Measurements from ENCODE around the gene POLL.

The POLL gene

DNA sequence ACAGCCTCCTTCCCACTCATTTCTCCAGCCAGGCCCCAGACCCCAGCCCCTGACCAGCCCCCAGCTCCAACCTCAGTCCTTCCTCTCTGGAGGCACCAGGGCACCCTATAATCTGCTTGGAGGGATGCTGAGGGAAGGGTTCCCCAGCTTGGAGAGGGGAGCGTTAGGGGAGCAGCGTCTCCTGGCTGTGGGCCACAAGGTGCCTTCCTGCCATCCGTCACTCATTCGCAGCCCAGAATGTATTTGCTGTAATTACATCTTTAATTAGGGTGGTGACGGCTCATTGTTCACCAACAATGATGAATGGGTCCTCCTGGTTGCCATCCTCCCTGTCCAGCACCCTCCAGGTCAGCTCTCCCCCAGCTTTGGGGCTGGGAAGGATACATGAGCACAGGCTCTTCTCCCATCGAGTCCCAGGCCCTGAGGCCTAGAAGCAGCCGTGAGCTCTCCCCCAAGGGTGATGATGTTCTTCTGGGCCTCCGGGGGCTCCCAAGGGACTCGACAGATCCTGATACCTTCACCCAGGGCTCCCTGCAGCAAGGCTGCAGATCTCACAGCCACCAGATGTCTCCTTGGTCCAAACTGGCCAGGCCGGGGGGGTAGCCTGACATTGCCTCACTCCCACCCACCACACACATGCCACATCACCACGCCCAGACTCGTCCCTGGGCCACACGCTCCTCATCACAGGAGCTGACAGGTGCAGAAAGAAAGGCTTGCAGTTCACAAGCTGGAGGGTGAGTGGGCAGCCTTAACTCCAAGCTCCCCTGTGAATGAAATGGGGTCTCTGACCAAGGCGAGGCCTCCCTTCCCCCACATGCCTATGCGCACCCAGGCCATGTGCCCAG, 26.8 kb downstream of the POLL start:
- H3K27ac ChIP-seq: no peak overlapping the region
- in situ Hi-C loops (cut with HindIII; ENCODE audit: low pct_ligation_motif_present, low sequenced_read_pairs): no loop called here
- no peak for DNase-seq
- TF ChIP-seq, protein P1, sequence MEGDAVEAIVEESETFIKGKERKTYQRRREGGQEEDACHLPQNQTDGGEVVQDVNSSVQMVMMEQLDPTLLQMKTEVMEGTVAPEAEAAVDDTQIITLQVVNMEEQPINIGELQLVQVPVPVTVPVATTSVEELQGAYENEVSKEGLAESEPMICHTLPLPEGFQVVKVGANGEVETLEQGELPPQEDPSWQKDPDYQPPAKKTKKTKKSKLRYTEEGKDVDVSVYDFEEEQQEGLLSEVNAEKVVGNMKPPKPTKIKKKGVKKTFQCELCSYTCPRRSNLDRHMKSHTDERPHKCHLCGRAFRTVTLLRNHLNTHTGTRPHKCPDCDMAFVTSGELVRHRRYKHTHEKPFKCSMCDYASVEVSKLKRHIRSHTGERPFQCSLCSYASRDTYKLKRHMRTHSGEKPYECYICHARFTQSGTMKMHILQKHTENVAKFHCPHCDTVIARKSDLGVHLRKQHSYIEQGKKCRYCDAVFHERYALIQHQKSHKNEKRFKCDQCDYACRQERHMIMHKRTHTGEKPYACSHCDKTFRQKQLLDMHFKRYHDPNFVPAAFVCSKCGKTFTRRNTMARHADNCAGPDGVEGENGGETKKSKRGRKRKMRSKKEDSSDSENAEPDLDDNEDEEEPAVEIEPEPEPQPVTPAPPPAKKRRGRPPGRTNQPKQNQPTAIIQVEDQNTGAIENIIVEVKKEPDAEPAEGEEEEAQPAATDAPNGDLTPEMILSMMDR (IDR thresholded peaks at IDR 0.05; ENCODE audit: low read depth, low read length, missing control alignments): no peak
- H3K36me3 ChIP-seq (replicated peaks): no peaks in the 10 kb centered on the region
- no peaks in the 10 kb centered on the region for H3K27me3 ChIP-seq (replicated peaks)
- H3K4me3 ChIP-seq (ENCODE audit: low read depth, low read length): no peak overlapping the region

DNA sequence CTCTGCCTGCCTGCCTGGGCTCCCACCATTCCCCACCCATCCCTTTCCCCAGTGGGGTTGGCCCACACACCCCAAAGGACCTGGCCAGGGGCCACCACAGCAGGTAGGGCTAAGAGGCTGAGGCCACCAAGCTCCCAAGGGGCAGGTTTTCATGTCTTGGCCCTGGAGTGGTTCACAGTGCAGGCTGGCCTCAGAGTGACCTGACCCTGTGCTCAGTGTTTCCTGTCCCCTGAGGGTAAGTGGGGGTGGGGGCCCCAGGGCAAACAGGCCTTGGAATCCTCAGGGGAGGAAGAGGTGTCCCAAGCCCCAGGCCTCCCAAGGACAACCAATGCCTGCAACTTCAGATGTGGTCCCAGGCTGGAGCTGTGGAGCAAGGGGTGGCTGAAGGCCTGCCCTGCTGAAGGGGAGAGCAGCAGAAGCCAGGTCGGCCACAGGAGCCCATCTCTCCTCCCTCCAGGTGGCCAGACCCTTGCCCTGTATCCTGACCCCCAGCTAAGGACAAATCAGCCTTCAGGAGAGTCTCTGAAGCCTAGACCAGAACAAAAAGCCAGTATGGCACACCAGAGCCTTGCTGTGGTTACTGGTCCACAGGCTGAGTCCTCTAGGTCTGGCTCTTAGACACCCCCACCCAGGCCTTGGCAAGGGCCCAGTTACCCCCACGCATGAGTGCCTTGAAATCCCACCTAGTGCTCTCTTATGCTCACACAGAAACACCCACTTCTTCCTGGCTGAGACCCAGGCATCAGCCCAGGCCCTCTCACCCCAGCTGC, 27.6 kb downstream of the POLL start:
- H3K36me3 ChIP-seq (replicated peaks): no peaks in the 10 kb centered on the region
- H3K27me3 ChIP-seq (replicated peaks): no peaks in the 10 kb centered on the region
- H3K4me3 ChIP-seq (ENCODE audit: low read depth, low read length): no peak overlapping the region
- no peak overlapping the region for H3K27ac ChIP-seq
- in situ Hi-C loops (cut with HindIII; ENCODE audit: low pct_ligation_motif_present, low sequenced_read_pairs): no loop called here
- DNase-seq: no peak
- TF ChIP-seq, protein P1 (IDR thresholded peaks at IDR 0.05; ENCODE audit: low read depth, low read length, missing control alignments): no peak

DNA sequence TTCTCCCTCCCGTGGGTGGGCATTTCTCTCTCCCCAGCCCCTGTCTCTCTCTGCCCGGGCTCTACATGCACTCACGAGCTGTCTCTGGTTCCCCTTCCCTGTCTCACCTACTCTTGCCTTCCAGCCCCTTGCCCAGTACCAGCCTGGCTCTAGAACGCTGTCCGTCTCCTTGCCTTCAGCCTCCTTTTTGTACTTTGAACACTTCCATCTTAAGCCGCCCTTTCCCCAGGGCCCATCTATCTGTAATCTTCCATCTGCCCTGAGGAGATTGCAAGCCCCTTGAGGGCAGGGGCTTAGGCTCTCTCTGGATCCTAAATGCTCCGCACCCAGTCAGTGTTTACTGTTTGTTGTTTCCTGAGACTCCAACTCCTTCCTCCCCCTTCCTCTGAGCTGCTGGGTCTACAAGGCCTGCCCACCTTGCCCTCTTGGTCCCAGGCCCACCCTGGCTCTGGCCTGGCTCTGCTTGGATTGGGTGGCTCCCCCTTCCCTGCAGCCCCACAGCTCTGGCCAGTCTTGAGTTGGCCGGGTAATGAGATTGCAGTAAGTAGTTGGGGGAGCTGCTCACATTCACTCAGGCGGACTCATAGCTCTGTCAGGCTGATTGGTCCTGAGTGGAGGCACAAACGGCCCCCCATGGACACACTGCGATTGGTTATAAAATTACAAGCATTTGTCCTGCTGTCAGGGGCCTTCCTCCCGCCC, 28.3 kb downstream of the POLL start:
- H3K4me3 ChIP-seq (ENCODE audit: low read depth, low read length): no peak overlapping the region
- TF ChIP-seq, protein P1 (IDR thresholded peaks at IDR 0.05; ENCODE audit: low read depth, low read length, missing control alignments): no peak
- no peak overlapping the region for H3K27ac ChIP-seq
- DNase-seq: no peak
- H3K36me3 ChIP-seq (replicated peaks): no peaks in the 10 kb centered on the region
- in situ Hi-C loops (cut with HindIII; ENCODE audit: low pct_ligation_motif_present, low sequenced_read_pairs): no loop called here
- H3K27me3 ChIP-seq (replicated peaks): no peaks in the 10 kb centered on the region

DNA sequence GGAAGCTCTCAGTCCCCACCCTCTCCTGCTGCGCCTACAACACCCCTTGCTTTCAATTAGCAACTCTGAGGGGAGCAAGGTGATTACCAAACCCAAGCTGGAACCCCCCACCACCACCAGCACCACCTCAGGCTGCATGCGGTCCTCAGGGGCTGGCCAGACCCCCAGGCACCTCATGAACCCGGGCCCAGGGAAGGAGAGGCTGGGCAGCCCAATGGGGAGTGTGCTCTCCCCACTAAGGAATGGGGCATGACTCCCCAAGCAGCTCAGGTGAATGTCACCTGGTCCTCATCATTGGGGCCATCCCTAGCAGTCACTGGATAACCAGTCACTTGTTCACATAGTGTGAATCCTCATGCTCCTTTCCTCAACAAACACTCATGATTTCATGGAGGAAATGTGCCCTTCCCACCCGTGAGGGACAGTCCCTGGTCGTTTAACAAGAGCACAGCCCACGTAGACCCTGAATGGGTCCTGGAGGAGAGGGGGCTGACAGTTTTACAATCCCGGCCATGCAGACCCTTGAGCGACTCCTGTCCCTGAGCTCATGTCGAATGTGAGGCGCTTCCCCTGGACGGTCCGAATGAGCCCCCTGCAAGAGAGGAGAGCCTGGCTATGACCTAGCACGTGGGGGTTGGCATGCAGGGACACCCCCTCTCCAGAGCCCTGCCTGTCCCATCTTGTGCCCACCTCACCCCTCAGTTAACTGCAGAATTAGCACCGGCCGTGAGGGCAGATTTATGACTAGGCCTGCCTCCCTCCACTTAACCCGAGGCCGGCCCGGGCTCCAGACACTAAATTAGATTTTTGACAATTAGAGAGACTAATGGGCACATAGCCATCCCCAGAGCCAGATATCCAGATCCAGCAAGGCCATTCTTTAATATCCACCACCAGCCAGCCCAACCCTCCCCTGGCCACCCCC, 29.1 kb downstream of the POLL start:
- no peak overlapping the region for H3K27ac ChIP-seq

More for the DNA sequence above, 29.1 kb downstream of the POLL start:
- Histone ChIP-seq H3K27me3 (replicated peaks) (no peaks in the 10 kb centered on the region), H3K36me3 (replicated peaks) (no peaks in the 10 kb centered on the region), H3K4me3 (ENCODE audit: low read depth, low read length) (no peak overlapping the region)
- in situ Hi-C loops (cut with HindIII; ENCODE audit: low pct_ligation_motif_present, low sequenced_read_pairs): no loop called here
- DNase-seq: no peak
- TF ChIP-seq, protein P1 (IDR thresholded peaks at IDR 0.05; ENCODE audit: low read depth, low read length, missing control alignments): no peak
